ENCODE data around the gene RNF223.

DNA sequence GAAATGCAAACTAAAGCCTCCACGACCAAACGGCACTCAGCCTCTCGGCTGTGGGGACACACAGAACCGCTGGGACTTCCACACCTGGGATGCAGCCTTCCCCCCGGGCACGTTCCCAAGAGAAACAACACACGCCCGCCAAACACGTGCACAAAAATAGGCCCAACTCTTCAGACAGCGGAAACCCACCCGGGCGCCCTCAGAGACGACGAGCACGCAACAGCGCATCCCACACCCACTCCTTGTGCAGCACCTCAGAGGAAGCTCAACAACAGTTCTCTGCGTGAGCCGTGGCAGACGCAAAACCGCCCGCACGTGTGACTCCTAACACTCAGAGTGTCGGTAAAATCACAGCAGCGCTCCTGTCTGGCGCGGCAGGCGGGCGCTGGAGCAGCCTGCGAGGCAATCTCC is 36.5 kb upstream of the RNF223 start:
- TF ChIP-seq CTCF (IDR thresholded peaks at IDR 0.05) (no peak), POLR2AphosphoS5 (IDR thresholded peaks at IDR 0.05) (no peak), POLR2A (IDR thresholded peaks at IDR 0.05) (no peak), EP300 (IDR thresholded peaks at IDR 0.05; ENCODE audit: low read depth) (no peak)
